T-cell (primary cell): ENCODE measurements around the gene PPP1R37. TPM values are rescaled to one million over a fixed set of nuclear protein-coding genes. Genes with fewer than 3 reads are reported as not detected.

Experiments
- ATAC-seq, 4 experiments: fragments of 200-7000 bp in 3 of 4; fragments of 150-1000 bp in 1 of 4; cut with Tn5 transposase; replicated peaks in 1 of 4; 1 replicate in 3 of 4; 2 replicates in 1 of 4; pipeline ENCODE4 v1.10.0; 2021; ENCODE audit warnings: moderate library complexity in 3 of 4, mild to moderate bottlenecking in 2 of 4, moderate number of reproducible peaks in 1 of 4
- CTCF ChIA-PET, 2 donors: fragments of 300-600 bp; sonication (Branson Sonifier 250); formaldehyde crosslinking; loops; one replicate each; lab custom pipeline; 2022; ENCODE audit warnings: antibody characterized with exemption in 2 of 2; lab: Charles Lee
- POLR2A ChIA-PET, 2 donors: fragments of 300-600 bp; sonication (Branson Sonifier 250); formaldehyde crosslinking; loops; one replicate each; lab custom pipeline; 2022; ENCODE audit warnings: antibody characterized with exemption in 2 of 2; lab: Charles Lee
- DNase-seq, 35 experiments: peaks; one replicate each; pipeline versions ENCODE4 v3.0.0 to v3.0.0-alpha.2; 2013 to 2023
- H3K27ac ChIP-seq: one replicate; pipeline ENCODE4 v1.5.1; 2013; ENCODE audit warnings: low read length
- H3K27me3 ChIP-seq, 2 experiments: replicated peaks in 1 of 2; 1 replicate in 1 of 2; 2 replicates in 1 of 2; pipeline versions ENCODE4 v1.6.1 to v1.7.0; 2013; ENCODE audit warnings: low read length in 1 of 2, mixed read lengths in 1 of 2; ENCODE audit not compliant: control insufficient read depth in 2 of 2, insufficient read depth in 2 of 2; ENCODE audit errors: extremely low read depth in 1 of 2
- H3K36me3 ChIP-seq, 2 donors: 1 replicate in 1 of 2; 2 replicates in 1 of 2; pipeline versions ENCODE4 v1.6.1 to v1.7.0; 2013; ENCODE audit warnings: low read length in 1 of 2; ENCODE audit not compliant: control insufficient read depth in 2 of 2, insufficient read depth in 1 of 2; ENCODE audit errors: extremely low read depth in 1 of 2
- H3K4me1 ChIP-seq, 2 experiments: 1 replicate in 1 of 2; 2 replicates in 1 of 2; pipeline versions ENCODE4 v1.6.1 to v1.7.0; 2013; ENCODE audit warnings: low read length in 2 of 2, mixed read lengths in 1 of 2; ENCODE audit not compliant: insufficient read depth in 2 of 2, control insufficient read depth in 1 of 2; ENCODE audit errors: extremely low read depth in 1 of 2
- H3K4me3 ChIP-seq, 2 donors: 1 replicate in 1 of 2; 2 replicates in 1 of 2; pipeline versions ENCODE4 v1.5.1 to v1.7.0; 2013; ENCODE audit warnings: mild to moderate bottlenecking in 2 of 2, low read length in 1 of 2, moderate library complexity in 1 of 2; ENCODE audit not compliant: control insufficient read depth in 1 of 2; ENCODE audit errors: extremely low read depth in 1 of 2
- H3K9me3 ChIP-seq: 2 replicates; pipeline ENCODE4 v1.7.0; 2013
- H3K27ac Mint-ChIP-seq, 2 donors: one replicate each; pipeline ENCODE4 v1.8.0; 2020 to 2021; ENCODE audit warnings: mild to moderate bottlenecking in 2 of 2, mixed read lengths in 2 of 2
- H3K27me3 Mint-ChIP-seq, 2 donors: one replicate each; pipeline ENCODE4 v1.8.0; 2021 to 2022; ENCODE audit warnings: mixed read lengths in 2 of 2
- H3K36me3 Mint-ChIP-seq: one replicate; pipeline ENCODE4 v1.8.0; 2021; ENCODE audit warnings: mixed read lengths
- H3K4me1 Mint-ChIP-seq, 3 donors: one replicate each; pipeline ENCODE4 v1.8.0; 2020 to 2022; ENCODE audit warnings: mixed read lengths in 3 of 3, mild to moderate bottlenecking in 1 of 3
- H3K4me3 Mint-ChIP-seq, 3 donors: one replicate each; pipeline ENCODE4 v1.8.0; 2020 to 2022; ENCODE audit warnings: mild to moderate bottlenecking in 3 of 3, mixed read lengths in 3 of 3, moderate library complexity in 3 of 3
- H3K9me3 Mint-ChIP-seq, 3 donors: one replicate each; pipeline ENCODE4 v1.8.0; 2020 to 2022; ENCODE audit warnings: mixed read lengths in 3 of 3
- WGBS: methylation state at CpG from one replicate; pipeline ENCODE4 v1.1.5; 2013; ENCODE audit warnings: missing lambda C conversion rate; ENCODE audit not compliant: insufficient coverage; 5-methylcytosine and 5-hydroxymethylcytosine counted together
- total RNA-seq, 35 experiments: library from RNA in 6 of 35; stranded (reverse) in 6 of 35; fragments of 120-200 nt in 1 of 35; gene quantifications; one replicate each; pipeline versions ENCODE4 v1.2.1 to v1.2.4 and lab custom pipeline; 2013 to 2026

Gene PPP1R37
- total RNA-seq, 5 donors from 2014 or later (not counting 1 experiment from before 2014, with no cell fraction given), result 17.2 to 35.2 (median 30.4) TPM

GRCh38 chr19:45076029-45076850 lies 16.7 kb upstream of the PPP1R37 start, which contains the start of gene ZNF296:
TSS of gene ZNF296 (minus strand) at chr19:45076478. CDS start at chr19:45076373, 105 bp downstream.
- Mint-ChIP-seq H3K36me3 (peaks cover 1% of the 10 kb centered on the region), H3K4me1 (peaks cover 32 to 53% (median 39%) of the 10 kb centered on the region in 3 donors), H3K9me3 (no peaks in the 10 kb centered on the region), H3K4me3 (peak within 1 kb of the TSS; percentile 70 to 99 (median 75)), H3K27ac (peak within 1 kb of the TSS; percentile 81 to 89), H3K27me3 (no peaks in the 10 kb centered on the region)
- CTCF ChIA-PET, result no interaction called here
- H3K27ac ChIP-seq, result peak within 1 kb of the TSS; percentile 55
- H3K4me1 ChIP-seq, result peaks cover 27 to 60% of the 10 kb centered on the region in 2 experiments
- peak; percentile 78 to 81 (median 80) for ATAC-seq
- H3K36me3 ChIP-seq, result peaks cover 2 to 5% of the 10 kb centered on the region in 2 donors
- POLR2A ChIA-PET, result no interaction called here
- no peaks in the 10 kb centered on the region for H3K9me3 ChIP-seq
- peak within 1 kb of the TSS; percentile 51 to 63 for H3K4me3 ChIP-seq
- no peaks in the 10 kb centered on the region for H3K27me3 ChIP-seq
- under 1% methylated on average over 71 of the region's 81 CpGs for WGBS
- DNase-seq, result peak; percentile 35 to 85 (median 63)

GRCh38 chr19:45076851-45077730 lies 15.9 kb upstream of the PPP1R37 start:
- POLR2A ChIA-PET, result no interaction called here
- Histone ChIP-seq H3K27me3 (no peaks in the 10 kb centered on the region), H3K4me3 (peak overlapping the region in 1 of 2 donors; percentile 63), H3K4me1 (peaks cover 27 to 61% of the 10 kb centered on the region in 2 experiments), H3K9me3 (no peaks in the 10 kb centered on the region), H3K27ac (peak overlapping the region; percentile 55), H3K36me3 (peaks cover 0 to 4% of the 10 kb centered on the region in 2 donors)
- Mint-ChIP-seq H3K4me1 (peaks cover 40 to 62% (median 46%) of the 10 kb centered on the region in 3 donors), H3K4me3 (peak overlapping the region; percentile 70 to 99 (median 75)), H3K9me3 (no peaks in the 10 kb centered on the region), H3K27me3 (no peaks in the 10 kb centered on the region), H3K36me3 (peaks cover 8% of the 10 kb centered on the region), H3K27ac (peak overlapping the region; percentile 81 to 89)
- ATAC-seq (no peak), DNase-seq (peak in 1 of 35 experiments; percentile 30)
- CTCF ChIA-PET, result no interaction called here
- 53% methylated on average over 7 of the region's 15 CpGs for WGBS

- ChIA-PET POLR2A (interaction anchor here in 1 of 2 donors (0.6 kb wide), 1 partner anchor 350 kb away, joined by 3 read pairs; no protein-coding TSS in a partner anchor), CTCF (interaction anchor here in 1 of 2 donors (0.5 kb wide), 1 partner anchor 14 kb away, joined by 3 read pairs; no protein-coding TSS in a partner anchor)
- no peaks in the 10 kb centered on the region for H3K9me3 ChIP-seq
- ATAC-seq (no peak), DNase-seq (no peak)
- peaks cover 12% of the 10 kb centered on the region for H3K36me3 Mint-ChIP-seq
- H3K4me3 Mint-ChIP-seq, result peak overlapping the region; percentile 92 to 99 (median 93)
- peaks cover 27 to 61% of the 10 kb centered on the region in 2 experiments for H3K4me1 ChIP-seq
- no peaks in the 10 kb centered on the region for H3K9me3 Mint-ChIP-seq
- H3K27ac ChIP-seq, result peak overlapping the region; percentile 1
- H3K27ac Mint-ChIP-seq, result peak overlapping the region; percentile 49 to 66
- no peaks in the 10 kb centered on the region for H3K27me3 Mint-ChIP-seq
- peaks cover 2 to 11% of the 10 kb centered on the region in 2 donors for H3K36me3 ChIP-seq
- no peaks in the 10 kb centered on the region for H3K27me3 ChIP-seq
- peaks cover 44 to 65% (median 49%) of the 10 kb centered on the region in 3 donors for H3K4me1 Mint-ChIP-seq
- 0% methylated on average over 1 of the region's 10 CpGs for WGBS
- peak overlapping the region; percentile 89 to 95 for H3K4me3 ChIP-seq
These were observed 14.5 kb upstream of the PPP1R37 start for GRCh38 chr19:45078390-45079062.

GRCh38 chr19:45079063-45079910 lies 13.7 kb upstream of the PPP1R37 start, which contains the start of gene GEMIN7:
TSS of gene GEMIN7 (plus strand) at chr19:45079260. CDS start at chr19:45090115, 10,855 bp downstream.
- CTCF ChIA-PET, result interaction anchor here in 1 of 2 donors (0.5 to 1.2 kb wide), 5 partner anchors 13 to 104 kb away, joined by 3 to 8 read pairs (median 3); no protein-coding TSS in a partner anchor
- H3K36me3 Mint-ChIP-seq, result peaks cover 12% of the 10 kb centered on the region
- no peaks in the 10 kb centered on the region for H3K27me3 Mint-ChIP-seq
- Histone ChIP-seq H3K9me3 (no peaks in the 10 kb centered on the region), H3K27ac (peak within 1 kb of the TSS; percentile 66), H3K27me3 (no peaks in the 10 kb centered on the region), H3K36me3 (peaks cover 2 to 11% of the 10 kb centered on the region in 2 donors), H3K4me3 (peak within 1 kb of the TSS; percentile 89 to 95), H3K4me1 (peaks cover 27 to 61% of the 10 kb centered on the region in 2 experiments)
- H3K4me1 Mint-ChIP-seq, result peaks cover 44 to 65% (median 49%) of the 10 kb centered on the region in 3 donors
- WGBS, result under 1% methylated on average over 54 of the region's 61 CpGs
- ATAC-seq (peak; percentile 74 to 77 (median 76)), DNase-seq (peak; percentile 50 to 85 (median 70))
- peak within 1 kb of the TSS; percentile 92 to 99 (median 93) for H3K4me3 Mint-ChIP-seq
- H3K27ac Mint-ChIP-seq, result peak within 1 kb of the TSS; percentile 85
- no peaks in the 10 kb centered on the region for H3K9me3 Mint-ChIP-seq
- POLR2A ChIA-PET, result no interaction called here

- Mint-ChIP-seq H3K36me3 (peaks cover 12% of the 10 kb centered on the region), H3K4me1 (peaks cover 44 to 60% (median 46%) of the 10 kb centered on the region in 3 donors), H3K9me3 (no peaks in the 10 kb centered on the region), H3K4me3 (peak overlapping the region; percentile 92 to 99 (median 93)), H3K27me3 (no peaks in the 10 kb centered on the region), H3K27ac (peak overlapping the region; percentile 85)
- ATAC-seq (no peak), DNase-seq (peak in 1 of 35 experiments; percentile 35)
- CTCF ChIA-PET, result interaction anchor here (0.5 to 1.2 kb wide), 6 partner anchors 12 to 104 kb away, joined by 3 to 8 read pairs (median 4); partner anchors contain the start of gene TRAPPC6A (in 1 of the 2)
- Histone ChIP-seq H3K27ac (peak overlapping the region; percentile 66), H3K36me3 (peaks cover 2 to 11% of the 10 kb centered on the region in 2 donors), H3K4me1 (peaks cover 27 to 55% of the 10 kb centered on the region in 2 experiments), H3K27me3 (no peaks in the 10 kb centered on the region), H3K4me3 (peak overlapping the region; percentile 89 to 95), H3K9me3 (no peaks in the 10 kb centered on the region)
- POLR2A ChIA-PET, result no interaction called here
- WGBS, result 19% methylated on average over 4 of the region's 6 CpGs
These were observed 13.0 kb upstream of the PPP1R37 start for GRCh38 chr19:45079911-45080370.
